Prostate gland (tissue), 2 donors: ENCODE results near the gene TMEM219.

Source experiments
- POLR2A ChIP-seq: fragments of 450-650 bp; IDR thresholded peaks from one replicate; pipeline ENCODE4 v1.6.1; 2016; ENCODE audit warnings: antibody characterized with exemption, mild to moderate bottlenecking
- POLR2AphosphoS5 ChIP-seq: sonication (generic); formaldehyde crosslinking; IDR thresholded peaks from one replicate; pipeline ENCODE4 v1.6.1; 2017; ENCODE audit warnings: antibody characterized with exemption
- TF ChIP-seq, protein P1 (sequence below), 4 experiments: fragments of 200-600 bp in 2 of 4; fragments of 450-650 bp in 2 of 4; sonication (generic) in 2 of 4; IDR thresholded peaks; 1 replicate in 3 of 4; 2 replicates in 1 of 4; pipeline ENCODE4 v1.5.1; 2016 to 2019; ENCODE audit warnings: antibody characterized with exemption in 4 of 4, mild to moderate bottlenecking in 2 of 4, moderate library complexity in 2 of 4

DNA sequence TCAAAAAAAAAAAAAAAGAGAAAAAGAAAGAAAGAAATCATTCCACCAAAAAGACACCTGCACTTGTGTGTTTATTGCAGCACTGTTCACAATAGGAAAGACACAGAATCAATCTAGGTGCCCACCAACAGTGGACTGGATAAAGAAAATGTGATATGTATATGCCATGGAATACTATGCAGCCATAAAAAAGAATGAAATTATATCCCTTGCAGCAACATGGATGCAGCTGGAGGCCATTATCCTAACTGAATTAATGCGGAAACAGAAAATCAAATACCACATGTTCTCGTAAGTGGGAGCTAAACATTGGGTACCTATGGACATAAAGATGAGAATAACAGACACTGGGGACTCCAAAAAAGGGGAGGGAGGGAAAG lies 55.4 kb downstream of the TMEM219 start:
- TF ChIP-seq, protein P1, sequence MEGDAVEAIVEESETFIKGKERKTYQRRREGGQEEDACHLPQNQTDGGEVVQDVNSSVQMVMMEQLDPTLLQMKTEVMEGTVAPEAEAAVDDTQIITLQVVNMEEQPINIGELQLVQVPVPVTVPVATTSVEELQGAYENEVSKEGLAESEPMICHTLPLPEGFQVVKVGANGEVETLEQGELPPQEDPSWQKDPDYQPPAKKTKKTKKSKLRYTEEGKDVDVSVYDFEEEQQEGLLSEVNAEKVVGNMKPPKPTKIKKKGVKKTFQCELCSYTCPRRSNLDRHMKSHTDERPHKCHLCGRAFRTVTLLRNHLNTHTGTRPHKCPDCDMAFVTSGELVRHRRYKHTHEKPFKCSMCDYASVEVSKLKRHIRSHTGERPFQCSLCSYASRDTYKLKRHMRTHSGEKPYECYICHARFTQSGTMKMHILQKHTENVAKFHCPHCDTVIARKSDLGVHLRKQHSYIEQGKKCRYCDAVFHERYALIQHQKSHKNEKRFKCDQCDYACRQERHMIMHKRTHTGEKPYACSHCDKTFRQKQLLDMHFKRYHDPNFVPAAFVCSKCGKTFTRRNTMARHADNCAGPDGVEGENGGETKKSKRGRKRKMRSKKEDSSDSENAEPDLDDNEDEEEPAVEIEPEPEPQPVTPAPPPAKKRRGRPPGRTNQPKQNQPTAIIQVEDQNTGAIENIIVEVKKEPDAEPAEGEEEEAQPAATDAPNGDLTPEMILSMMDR (IDR thresholded peaks at IDR 0.05): no peak
- TF ChIP-seq POLR2A (no peak), POLR2AphosphoS5 (no peak)
